Activated T-helper 2 cell treated with anti-CD3 and anti-CD28 coated beads, Interferon-gamma antibody, Interleukin-2, Interleukin-4, amounts not matched to agents 10 μg/mL and 5 μg/mL and 100 μg/mL, durations not matched to agents 14 hours and 24 hours and 36 hours (primary cell): ENCODE results near the gene GET4. TPM values are rescaled to one million over a fixed set of nuclear protein-coding genes. Genes with fewer than 3 reads are reported as not detected.

Experiments used
- DNase-seq: peaks from one replicate; pipeline ENCODE4 v3.0.0; 2021; ENCODE audit warnings: low spot score
- H3K27ac Mint-ChIP-seq: one replicate; pipeline ENCODE4 v1.8.0; 2021; ENCODE audit warnings: mixed read lengths
- H3K27me3 Mint-ChIP-seq: one replicate; pipeline ENCODE4 v1.8.0; 2021; ENCODE audit warnings: low read depth, mixed read lengths
- H3K36me3 Mint-ChIP-seq: one replicate; pipeline ENCODE4 v1.8.0; 2021; ENCODE audit warnings: low read depth, mixed read lengths
- H3K4me1 Mint-ChIP-seq: one replicate; pipeline ENCODE4 v1.8.0; 2021; ENCODE audit warnings: low read depth, mixed read lengths
- H3K4me3 Mint-ChIP-seq: one replicate; pipeline ENCODE4 v1.8.0; 2021; ENCODE audit warnings: low read depth, mild to moderate bottlenecking, moderate library complexity, mixed read lengths
- H3K9me3 Mint-ChIP-seq: one replicate; pipeline ENCODE4 v1.8.0; 2021; ENCODE audit warnings: mixed read lengths
- intact Hi-C: fragments of 100-400 bp; cut with micrococcal nuclease; formaldehyde crosslinking; loops from one replicate; pipeline ENCODE4 v1.15.1; 2023
- total RNA-seq: library from RNA; stranded (reverse); gene quantifications from 2 replicates; pipeline ENCODE4 v1.2.3, GENCODE V29; 2022

Gene GET4
- total RNA-seq, 1 donor from 2014 or later, result 32.2 TPM

- H3K27me3 Mint-ChIP-seq, result no peaks in the 10 kb centered on the region
- DNase-seq, result no peak
- H3K27ac Mint-ChIP-seq, result peak overlapping the region; percentile 80
- peaks cover 17% of the 10 kb centered on the region for H3K36me3 Mint-ChIP-seq
- intact Hi-C loops, result loop anchor here (5.0 kb wide), 1 partner anchor 60 kb away; no protein-coding TSS in a partner anchor
- no peaks in the 10 kb centered on the region for H3K9me3 Mint-ChIP-seq
- peaks cover 18% of the 10 kb centered on the region for H3K4me1 Mint-ChIP-seq
- H3K4me3 Mint-ChIP-seq, result peak overlapping the region; percentile 90
Observed at GRCh38 chr7:877312-878232, 1.2 kb downstream of the GET4 start.

- no peaks in the 10 kb centered on the region for H3K27me3 Mint-ChIP-seq
- intact Hi-C loops, result loop anchor here (5.0 kb wide), 1 partner anchor 62 kb away; no protein-coding TSS in a partner anchor
- peaks cover 6% of the 10 kb centered on the region for H3K36me3 Mint-ChIP-seq
- peaks cover 8% of the 10 kb centered on the region for H3K4me1 Mint-ChIP-seq
- DNase-seq, result no peak
- H3K4me3 Mint-ChIP-seq, result peak overlapping the region; percentile 44
- H3K27ac Mint-ChIP-seq, result no peak overlapping the region
- H3K9me3 Mint-ChIP-seq, result no peaks in the 10 kb centered on the region
Observed at GRCh38 chr7:879093-879492, 2.7 kb downstream of the GET4 start.

- Mint-ChIP-seq H3K36me3 (peaks cover 6% of the 10 kb centered on the region), H3K9me3 (no peaks in the 10 kb centered on the region), H3K4me1 (peaks cover 6% of the 10 kb centered on the region), H3K27me3 (no peaks in the 10 kb centered on the region), H3K4me3 (no peak overlapping the region), H3K27ac (no peak overlapping the region)
- DNase-seq, result no peak
- intact Hi-C loops, result loop anchor here (5.0 kb wide), 1 partner anchor 62 kb away; no protein-coding TSS in a partner anchor
Observed at GRCh38 chr7:879706-880105, 3.4 kb downstream of the GET4 start.

- Mint-ChIP-seq H3K9me3 (no peaks in the 10 kb centered on the region), H3K4me3 (no peak overlapping the region), H3K27ac (no peak overlapping the region), H3K4me1 (peaks cover 6% of the 10 kb centered on the region), H3K27me3 (no peaks in the 10 kb centered on the region), H3K36me3 (peaks cover 6% of the 10 kb centered on the region)
- intact Hi-C loops, result no loop called here
- no peak for DNase-seq
Observed at GRCh38 chr7:880450-880849, 4.1 kb downstream of the GET4 start.

GRCh38 chr7:881441-882234 lies 5.3 kb downstream of the GET4 start:
- no peak overlapping the region for H3K4me3 Mint-ChIP-seq
- intact Hi-C loops, result no loop called here

GRCh38 chr7:882336-883035 lies 6.1 kb downstream of the GET4 start:
- Mint-ChIP-seq H3K4me3 (no peak overlapping the region), H3K27ac (no peak overlapping the region), H3K36me3 (peaks cover 6% of the 10 kb centered on the region), H3K4me1 (peaks cover 6% of the 10 kb centered on the region), H3K9me3 (no peaks in the 10 kb centered on the region), H3K27me3 (no peaks in the 10 kb centered on the region)
- intact Hi-C loops, result no loop called here
- DNase-seq, result no peak

More at GRCh38 chr7:881441-882234, 5.3 kb downstream of the GET4 start:
- Mint-ChIP-seq H3K27ac (no peak overlapping the region), H3K36me3 (peaks cover 6% of the 10 kb centered on the region), H3K27me3 (no peaks in the 10 kb centered on the region), H3K4me1 (peaks cover 6% of the 10 kb centered on the region), H3K9me3 (no peaks in the 10 kb centered on the region)
- no peak for DNase-seq

GRCh38 chr7:883055-884021 lies 7.0 kb downstream of the GET4 start:
- H3K36me3 Mint-ChIP-seq, result peaks cover 7% of the 10 kb centered on the region
- H3K27ac Mint-ChIP-seq, result no peak overlapping the region
- no peaks in the 10 kb centered on the region for H3K9me3 Mint-ChIP-seq
- no peak overlapping the region for H3K4me3 Mint-ChIP-seq
- H3K4me1 Mint-ChIP-seq, result peaks cover 3% of the 10 kb centered on the region
- H3K27me3 Mint-ChIP-seq, result no peaks in the 10 kb centered on the region
- DNase-seq, result no peak
- intact Hi-C loops, result no loop called here

- intact Hi-C loops, result no loop called here
- Mint-ChIP-seq H3K27me3 (no peaks in the 10 kb centered on the region), H3K4me3 (no peak overlapping the region)
Observed at GRCh38 chr7:884191-885003, 8.0 kb downstream of the GET4 start.

GRCh38 chr7:885261-885892 lies 9.0 kb downstream of the GET4 start:
- Mint-ChIP-seq H3K4me1 (no peaks in the 10 kb centered on the region), H3K4me3 (no peak overlapping the region), H3K9me3 (no peaks in the 10 kb centered on the region), H3K36me3 (peaks cover 8% of the 10 kb centered on the region), H3K27me3 (no peaks in the 10 kb centered on the region), H3K27ac (no peak overlapping the region)
- intact Hi-C loops, result no loop called here
- DNase-seq, result no peak

More at GRCh38 chr7:884191-885003, 8.0 kb downstream of the GET4 start:
- Mint-ChIP-seq H3K4me1 (no peaks in the 10 kb centered on the region), H3K36me3 (peaks cover 8% of the 10 kb centered on the region), H3K27ac (no peak overlapping the region), H3K9me3 (no peaks in the 10 kb centered on the region)
- DNase-seq, result no peak

GRCh38 chr7:885893-886625 lies 9.7 kb downstream of the GET4 start:
- Mint-ChIP-seq H3K27me3 (no peaks in the 10 kb centered on the region), H3K27ac (no peak overlapping the region), H3K4me3 (no peak overlapping the region), H3K4me1 (no peaks in the 10 kb centered on the region), H3K9me3 (no peaks in the 10 kb centered on the region), H3K36me3 (peaks cover 15% of the 10 kb centered on the region)
- intact Hi-C loops, result no loop called here
- no peak for DNase-seq
